IMR-90 (cell line): ENCODE results near the gene PHF19. TPM values are rescaled to one million over a fixed set of nuclear protein-coding genes. Genes with fewer than 3 reads are reported as not detected.

Experiments
- ATAC-seq: fragments of 200-7000 bp; cut with Tn5 transposase; 2 replicates; pipeline ENCODE4 v1.9.1; 2020; ENCODE audit warnings: low read depth, mild to moderate bottlenecking, moderate library complexity
- BruUV-seq: library from RNA; stranded (reverse); fragments of 400-500 nt; replicated peaks from 2 replicates; lab custom pipeline; 2021; lab: Mats Ljungman, UMichigan
- CTCF ChIA-PET: fragments of 300-600 bp; formaldehyde crosslinking; extraction: SDS; loops from one replicate; lab custom pipeline; 2021; ENCODE audit warnings: antibody characterized with exemption; lab: Yijun Ruan, JAX
- POLR2A ChIA-PET: fragments of 300-600 bp; sonication (Branson Sonifier 250); formaldehyde crosslinking; loops from one replicate; lab custom pipeline; 2022; ENCODE audit warnings: antibody characterized with exemption; ENCODE audit not compliant: unreplicated experiment; lab: Charles Lee
- DNase-seq: peaks from one replicate; pipeline ENCODE4 v3.0.0; 2013
- H2AFZ ChIP-seq: replicated peaks from 2 replicates; pipeline ENCODE3; 2013; ENCODE audit warnings: low read length, mild to moderate bottlenecking; ENCODE audit not compliant: poor library complexity
- H2AK5ac ChIP-seq: 2 replicates; pipeline ENCODE4 v1.6.1; 2013; ENCODE audit warnings: low read depth, low read length, inconsistent platforms
- H2AK9ac ChIP-seq: replicated peaks from 2 replicates; pipeline ENCODE3; 2013; ENCODE audit warnings: mild to moderate bottlenecking, low read depth, low read length, moderate library complexity; ENCODE audit not compliant: poor library complexity
- H2BK120ac ChIP-seq: 2 replicates; pipeline ENCODE4 v1.6.1; 2013; ENCODE audit warnings: low read depth, low read length, inconsistent platforms
- H2BK15ac ChIP-seq: 3 replicates; pipeline ENCODE4 v1.6.1; 2013; ENCODE audit warnings: low read depth, low read length, inconsistent platforms
- H2BK20ac ChIP-seq: 2 replicates; pipeline ENCODE4 v1.6.1; 2013; ENCODE audit warnings: low read depth, mild to moderate bottlenecking, inconsistent platforms, low read length, moderate library complexity
- H2BK5ac ChIP-seq: 2 replicates; pipeline ENCODE4 v1.6.1; 2013; ENCODE audit warnings: mild to moderate bottlenecking, low read depth, low read length, inconsistent platforms; ENCODE audit not compliant: poor library complexity, severe bottlenecking
- H3K14ac ChIP-seq: replicated peaks from 2 replicates; pipeline ENCODE4 v1.6.1; 2013; ENCODE audit warnings: low read depth, low read length, inconsistent platforms
- H3K18ac ChIP-seq: 2 replicates; pipeline ENCODE4 v1.6.1; 2013; ENCODE audit warnings: low read depth, low read length, control low read depth
- H3K23ac ChIP-seq: 2 replicates; pipeline ENCODE4 v1.6.1; 2013; ENCODE audit warnings: low read depth, low read length, inconsistent platforms
- H3K27ac ChIP-seq: 2 replicates; pipeline ENCODE4 v1.5.1; 2013; ENCODE audit warnings: mild to moderate bottlenecking, control low read depth, low read length; ENCODE audit not compliant: insufficient read depth
- H3K27me3 ChIP-seq: 2 replicates; pipeline ENCODE4 v1.6.1; 2013; ENCODE audit warnings: low read length; ENCODE audit not compliant: control insufficient read depth, insufficient read depth
- H3K36me3 ChIP-seq: 2 replicates; pipeline ENCODE4 v1.6.1; 2013; ENCODE audit warnings: low read length, mixed read lengths; ENCODE audit not compliant: control insufficient read depth, insufficient read depth
- H3K4ac ChIP-seq: 2 replicates; pipeline ENCODE4 v1.6.1; 2013; ENCODE audit warnings: low read depth, low read length, inconsistent platforms
- H3K4me1 ChIP-seq: 2 replicates; pipeline ENCODE4 v1.6.1; 2013; ENCODE audit warnings: low read length, mixed read lengths; ENCODE audit not compliant: control insufficient read depth, insufficient read depth
- H3K4me2 ChIP-seq: 2 replicates; pipeline ENCODE4 v1.6.1; 2013; ENCODE audit warnings: low read depth, mild to moderate bottlenecking, control low read depth, low read length, moderate library complexity
- H3K4me3 ChIP-seq: 2 replicates; pipeline ENCODE4 v1.5.1; 2013; ENCODE audit warnings: low read depth, mild to moderate bottlenecking, control low read depth, low read length, moderate library complexity; ENCODE audit not compliant: insufficient read depth
- H3K56ac ChIP-seq: 2 replicates; pipeline ENCODE4 v1.6.1; 2013; ENCODE audit warnings: low read length, inconsistent platforms; ENCODE audit not compliant: insufficient read depth; ENCODE audit errors: extremely low read depth
- H3K79me1 ChIP-seq, 2 experiments: 2 replicates each; pipeline ENCODE4 v1.6.1; 2013; ENCODE audit warnings: low read length in 2 of 2, inconsistent platforms in 1 of 2, low read depth in 1 of 2
- H3K9ac ChIP-seq: 2 replicates; pipeline ENCODE4 v1.6.1; 2013; ENCODE audit warnings: low read depth, low read length, control low read depth
- H3K9me1 ChIP-seq: 2 replicates; pipeline ENCODE4 v1.6.1; 2013; ENCODE audit warnings: low read length, inconsistent platforms; ENCODE audit not compliant: insufficient read depth
- H3K9me3 ChIP-seq: 2 replicates; pipeline ENCODE4 v1.6.1; 2013; ENCODE audit warnings: low read length; ENCODE audit not compliant: control insufficient read depth, insufficient read depth
- H4K20me1 ChIP-seq: 2 replicates; pipeline ENCODE4 v1.6.1; 2013; ENCODE audit warnings: low read length, inconsistent platforms; ENCODE audit not compliant: insufficient read depth
- H4K5ac ChIP-seq: 2 replicates; pipeline ENCODE4 v1.6.1; 2013; ENCODE audit warnings: mild to moderate bottlenecking, low read depth, low read length, control low read depth
- H4K8ac ChIP-seq, 2 experiments: 2 replicates each; pipeline ENCODE4 v1.6.1; 2013; ENCODE audit warnings: low read depth in 2 of 2, low read length in 2 of 2, control low read depth in 1 of 2, inconsistent platforms in 1 of 2
- H4K91ac ChIP-seq: 2 replicates; pipeline ENCODE4 v1.6.1; 2013; ENCODE audit warnings: low read depth, low read length, inconsistent platforms; ENCODE audit not compliant: insufficient read depth
- BHLHE40 ChIP-seq: fragments of 150-350 bp; IDR thresholded peaks from 2 replicates; pipeline ENCODE4 v1.6.1; 2016; ENCODE audit warnings: mild to moderate bottlenecking, low read depth, low read length
- CEBPB ChIP-seq: IDR thresholded peaks from 2 replicates; pipeline ENCODE4 v1.6.1; 2012; ENCODE audit warnings: low read depth, low read length, improper control_type of control experiment
- CHD1 ChIP-seq: IDR thresholded peaks from 2 replicates; pipeline ENCODE4 v1.6.1; 2012; ENCODE audit warnings: low read depth, low read length, improper control_type of control experiment
- FOS ChIP-seq: fragments of 150-350 bp; IDR thresholded peaks from 2 replicates; pipeline ENCODE4 v1.6.1; 2016; ENCODE audit warnings: low read depth, low read length
- MAFK ChIP-seq: IDR thresholded peaks from 2 replicates; pipeline ENCODE4 v1.6.1; 2012; ENCODE audit warnings: low read depth, low read length, improper control_type of control experiment
- MAZ ChIP-seq: IDR thresholded peaks from 2 replicates; pipeline ENCODE4 v1.6.1; 2012; ENCODE audit warnings: low read depth, mild to moderate bottlenecking, low read length, improper control_type of control experiment, moderate library complexity, borderline replicate concordance
- MXI1 ChIP-seq: IDR thresholded peaks from 2 replicates; pipeline ENCODE4 v1.6.1; 2012; ENCODE audit warnings: low read depth, mild to moderate bottlenecking, low read length, moderate library complexity, borderline replicate concordance
- POLR2A ChIP-seq: IDR thresholded peaks from 2 replicates; pipeline ENCODE4 v1.6.1; 2012; ENCODE audit warnings: mild to moderate bottlenecking, low read depth, low read length
- RAD21 ChIP-seq: IDR thresholded peaks from 2 replicates; pipeline ENCODE4 v1.6.1; 2012; ENCODE audit warnings: low read length, improper control_type of control experiment
- RCOR1 ChIP-seq: IDR thresholded peaks from 2 replicates; pipeline ENCODE4 v1.6.1; 2012; ENCODE audit warnings: mild to moderate bottlenecking, low read length, improper control_type of control experiment; ENCODE audit not compliant: insufficient replicate concordance
- RFX5 ChIP-seq: IDR thresholded peaks from 2 replicates; pipeline ENCODE4 v1.8.0; 2012; ENCODE audit warnings: low read depth, mild to moderate bottlenecking, low read length, moderate library complexity
- SMC3 ChIP-seq: fragments of 150-350 bp; IDR thresholded peaks from 2 replicates; pipeline ENCODE4 v1.6.1; 2016; ENCODE audit warnings: low read depth, mild to moderate bottlenecking, antibody characterized with exemption, low read length, moderate library complexity
- WGBS, 2 experiments: methylation state at CpG; one replicate each; pipeline versions ENCODE4 v1.1.5 to v1.1.7; 2013; ENCODE audit warnings: missing lambda C conversion rate in 2 of 2; ENCODE audit not compliant: insufficient read length in 1 of 2; ENCODE audit errors: extremely low coverage in 2 of 2; 5-methylcytosine and 5-hydroxymethylcytosine counted together
- dilution Hi-C: fragments of 300-500 bp; cut with HindIII; formaldehyde crosslinking; loops from one replicate; pipeline ENCODE4 v1.14.3; 2018; ENCODE audit warnings: low sequenced_read_pairs; ENCODE audit not compliant: unreplicated experiment
- in situ Hi-C: fragments of 300-500 bp; cut with MboI; formaldehyde crosslinking; loops from 3 replicates; pipeline ENCODE4 v1.14.3; 2019; ENCODE audit warnings: low sequenced_read_pairs, inconsistent platforms, mixed read lengths
- intact Hi-C: fragments of 100-400 bp; cut with micrococcal nuclease; formaldehyde crosslinking; loops from 2 replicates; pipeline ENCODE4 v1.10.0; 2022
- polyA plus RNA-seq, 3 experiments: library from polyadenylated mRNA; depleted of rRNA; stranded (reverse); fragments of >200 nt; gene quantifications; 2 replicates each; pipeline ENCODE4 v1.2.3, GENCODE V29; 2012; ENCODE audit warnings: low replicate concordance in 1 of 3
- total RNA-seq: library from RNA; depleted of rRNA; stranded (reverse); fragments of >200 nt; gene quantifications from 2 replicates; pipeline ENCODE4 v1.2.3, GENCODE V29; 2012
- TF ChIP-seq, protein P1 (sequence below): fragments of 150-350 bp; IDR thresholded peaks from 2 replicates; pipeline ENCODE4 v1.6.1; 2016; ENCODE audit warnings: low read depth, mild to moderate bottlenecking, low read length, moderate library complexity, borderline replicate concordance
- TF ChIP-seq, protein P2 (sequence below): fragments of 150-350 bp; IDR thresholded peaks from 2 replicates; pipeline ENCODE4 v1.6.1; 2017; ENCODE audit warnings: mild to moderate bottlenecking, antibody characterized with exemption, low read length, low read depth
- TF ChIP-seq, protein P3 (sequence below): conservative IDR thresholded peaks from 2 replicates; pipeline ENCODE4 v1.5.1; 2012; ENCODE audit warnings: mild to moderate bottlenecking, low read depth, low read length, improper control_type of control experiment

Gene PHF19
- total and polyA plus RNA-seq, 2 of the 4 experiments (the other 2 are of a cell fraction), result 37.6 to 55.6 TPM

DNA sequence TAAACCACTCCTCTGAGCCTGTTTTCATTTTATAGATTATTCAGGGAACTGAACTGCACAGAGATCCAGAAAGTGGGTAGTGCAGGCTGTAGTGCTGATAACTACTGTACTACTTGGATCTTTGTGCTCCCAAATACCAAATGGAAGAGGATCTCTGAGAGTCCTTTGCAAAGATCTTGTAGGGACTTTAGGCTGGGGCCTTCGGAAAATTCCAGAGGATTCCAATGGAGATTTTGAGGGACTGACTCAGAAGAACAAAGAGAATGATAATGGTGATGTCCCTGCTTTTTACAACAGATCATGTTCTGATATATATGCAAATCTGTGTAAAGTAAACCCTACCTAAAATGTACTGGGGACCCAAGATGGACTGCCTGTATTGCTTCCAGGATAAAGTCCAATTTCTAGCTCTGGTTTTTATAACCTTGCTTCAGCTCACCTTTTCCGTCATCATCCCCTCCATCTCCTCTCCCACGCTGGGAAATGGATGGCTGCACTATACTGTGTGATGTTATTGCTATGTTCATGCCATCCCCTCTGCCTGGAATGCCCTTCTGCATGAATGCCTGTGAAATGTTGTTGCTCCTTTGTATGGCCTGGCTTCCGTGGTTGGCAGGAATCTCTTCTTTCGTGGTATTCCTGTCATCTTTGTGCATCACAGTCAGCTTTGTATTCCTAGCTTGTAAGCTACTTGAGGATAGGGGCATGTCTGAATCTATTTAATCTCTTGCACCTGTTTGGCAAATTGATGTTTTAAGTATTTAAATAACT, 24.6 kb downstream of the PHF19 start:
- Histone ChIP-seq H2BK120ac (no peak overlapping the region), H2AK9ac (no peak overlapping the region), H3K9me3 (no peaks in the 10 kb centered on the region), H3K36me3 (peaks cover 7% of the 10 kb centered on the region), H3K4me2 (no peak overlapping the region), H2AK5ac (no peak overlapping the region), H3K27me3 (no peaks in the 10 kb centered on the region), H2BK20ac (no peak overlapping the region), H3K14ac (no peak overlapping the region), H3K4me3 (no peak overlapping the region), H3K9ac (no peak overlapping the region), H4K8ac (no peak overlapping the region; a peak in 1 of 4 replicates), H3K79me1 (no peaks in the 10 kb centered on the region), H2AFZ (no peak overlapping the region), H3K18ac (no peak overlapping the region), H4K20me1 (no peaks in the 10 kb centered on the region), H4K91ac (no peak overlapping the region), H3K56ac (no peak overlapping the region), H3K4ac (no peak overlapping the region), H2BK15ac (no peak overlapping the region), H4K5ac (no peak overlapping the region), H3K23ac (no peak overlapping the region), H3K27ac (no peak overlapping the region), H2BK5ac (no peak overlapping the region), H3K4me1 (no peaks in the 10 kb centered on the region), H3K9me1 (no peaks in the 10 kb centered on the region; the same call in 1 of the 2 replicates)
- BruUV-seq, result no TSS peak
- TF ChIP-seq SMC3, result no peak
- no peak for TF ChIP-seq FOS
- no peak for TF ChIP-seq MAFK
- TF ChIP-seq, protein P1, sequence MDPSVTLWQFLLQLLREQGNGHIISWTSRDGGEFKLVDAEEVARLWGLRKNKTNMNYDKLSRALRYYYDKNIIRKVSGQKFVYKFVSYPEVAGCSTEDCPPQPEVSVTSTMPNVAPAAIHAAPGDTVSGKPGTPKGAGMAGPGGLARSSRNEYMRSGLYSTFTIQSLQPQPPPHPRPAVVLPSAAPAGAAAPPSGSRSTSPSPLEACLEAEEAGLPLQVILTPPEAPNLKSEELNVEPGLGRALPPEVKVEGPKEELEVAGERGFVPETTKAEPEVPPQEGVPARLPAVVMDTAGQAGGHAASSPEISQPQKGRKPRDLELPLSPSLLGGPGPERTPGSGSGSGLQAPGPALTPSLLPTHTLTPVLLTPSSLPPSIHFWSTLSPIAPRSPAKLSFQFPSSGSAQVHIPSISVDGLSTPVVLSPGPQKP, result no peak
- no peak for TF ChIP-seq CEBPB
- TF ChIP-seq MXI1, result no peak
- TF ChIP-seq RAD21, result no peak
- TF ChIP-seq, protein P2, sequence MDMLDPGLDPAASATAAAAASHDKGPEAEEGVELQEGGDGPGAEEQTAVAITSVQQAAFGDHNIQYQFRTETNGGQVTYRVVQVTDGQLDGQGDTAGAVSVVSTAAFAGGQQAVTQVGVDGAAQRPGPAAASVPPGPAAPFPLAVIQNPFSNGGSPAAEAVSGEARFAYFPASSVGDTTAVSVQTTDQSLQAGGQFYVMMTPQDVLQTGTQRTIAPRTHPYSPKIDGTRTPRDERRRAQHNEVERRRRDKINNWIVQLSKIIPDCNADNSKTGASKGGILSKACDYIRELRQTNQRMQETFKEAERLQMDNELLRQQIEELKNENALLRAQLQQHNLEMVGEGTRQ, result no peak
- TF ChIP-seq, protein P3, sequence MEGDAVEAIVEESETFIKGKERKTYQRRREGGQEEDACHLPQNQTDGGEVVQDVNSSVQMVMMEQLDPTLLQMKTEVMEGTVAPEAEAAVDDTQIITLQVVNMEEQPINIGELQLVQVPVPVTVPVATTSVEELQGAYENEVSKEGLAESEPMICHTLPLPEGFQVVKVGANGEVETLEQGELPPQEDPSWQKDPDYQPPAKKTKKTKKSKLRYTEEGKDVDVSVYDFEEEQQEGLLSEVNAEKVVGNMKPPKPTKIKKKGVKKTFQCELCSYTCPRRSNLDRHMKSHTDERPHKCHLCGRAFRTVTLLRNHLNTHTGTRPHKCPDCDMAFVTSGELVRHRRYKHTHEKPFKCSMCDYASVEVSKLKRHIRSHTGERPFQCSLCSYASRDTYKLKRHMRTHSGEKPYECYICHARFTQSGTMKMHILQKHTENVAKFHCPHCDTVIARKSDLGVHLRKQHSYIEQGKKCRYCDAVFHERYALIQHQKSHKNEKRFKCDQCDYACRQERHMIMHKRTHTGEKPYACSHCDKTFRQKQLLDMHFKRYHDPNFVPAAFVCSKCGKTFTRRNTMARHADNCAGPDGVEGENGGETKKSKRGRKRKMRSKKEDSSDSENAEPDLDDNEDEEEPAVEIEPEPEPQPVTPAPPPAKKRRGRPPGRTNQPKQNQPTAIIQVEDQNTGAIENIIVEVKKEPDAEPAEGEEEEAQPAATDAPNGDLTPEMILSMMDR, result no peak
- TF ChIP-seq POLR2A, result no peak
- TF ChIP-seq MAZ, result no peak
- no peak for TF ChIP-seq RCOR1
- no peak for TF ChIP-seq CHD1
- TF ChIP-seq RFX5, result no peak
- no peak for TF ChIP-seq BHLHE40
- ChIA-PET CTCF (no interaction called here), POLR2A (no interaction called here)
- intact Hi-C loops, result no loop called here
- in situ Hi-C loops, result no loop called here
- DNase-seq (peak; percentile 13), ATAC-seq (peak; percentile 44; the same call in 1 of the 2 replicates)
- dilution Hi-C loops, result no loop called here
- no CpG with 5 or more reads among the region's 5 CpGs for WGBS, 2 experiments
